Astrocyte (in vitro differentiated cells and primary cell): Measurements from ENCODE around the gene CD46.

ENCODE experiments used
- EZH2 ChIP-seq: IDR thresholded peaks from 2 replicates; pipeline ENCODE4 v1.6.1; 2012; ENCODE audit warnings: mild to moderate bottlenecking, low read length, inconsistent platforms; ENCODE audit not compliant: insufficient read depth
- TF ChIP-seq, protein P1 (sequence below): IDR thresholded peaks from 2 replicates; pipeline ENCODE4 v1.5.1; 2011; ENCODE audit warnings: low read depth, mild to moderate bottlenecking, inconsistent platforms, low read length, moderate library complexity; ENCODE audit not compliant: insufficient read depth

DNA sequence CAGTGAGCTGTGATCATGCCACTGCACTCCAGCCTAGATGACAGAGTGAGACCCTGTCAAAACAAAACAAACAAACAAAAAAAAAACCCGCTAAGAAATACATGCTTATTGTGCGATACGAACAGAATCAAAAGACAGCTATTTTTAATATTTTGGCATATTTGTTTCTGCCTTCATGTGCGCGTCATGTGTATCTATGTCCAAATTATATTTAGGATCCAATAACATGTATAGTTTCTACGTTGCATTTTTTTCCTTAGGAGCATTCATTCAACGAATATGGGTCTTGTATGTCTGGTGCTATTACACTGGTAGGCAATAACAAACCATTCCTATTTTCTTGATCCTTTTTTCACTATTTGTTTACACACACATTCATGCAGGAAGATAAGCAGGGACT lies 1.8 kb downstream of the CD46 start:
- TF ChIP-seq, protein P1, sequence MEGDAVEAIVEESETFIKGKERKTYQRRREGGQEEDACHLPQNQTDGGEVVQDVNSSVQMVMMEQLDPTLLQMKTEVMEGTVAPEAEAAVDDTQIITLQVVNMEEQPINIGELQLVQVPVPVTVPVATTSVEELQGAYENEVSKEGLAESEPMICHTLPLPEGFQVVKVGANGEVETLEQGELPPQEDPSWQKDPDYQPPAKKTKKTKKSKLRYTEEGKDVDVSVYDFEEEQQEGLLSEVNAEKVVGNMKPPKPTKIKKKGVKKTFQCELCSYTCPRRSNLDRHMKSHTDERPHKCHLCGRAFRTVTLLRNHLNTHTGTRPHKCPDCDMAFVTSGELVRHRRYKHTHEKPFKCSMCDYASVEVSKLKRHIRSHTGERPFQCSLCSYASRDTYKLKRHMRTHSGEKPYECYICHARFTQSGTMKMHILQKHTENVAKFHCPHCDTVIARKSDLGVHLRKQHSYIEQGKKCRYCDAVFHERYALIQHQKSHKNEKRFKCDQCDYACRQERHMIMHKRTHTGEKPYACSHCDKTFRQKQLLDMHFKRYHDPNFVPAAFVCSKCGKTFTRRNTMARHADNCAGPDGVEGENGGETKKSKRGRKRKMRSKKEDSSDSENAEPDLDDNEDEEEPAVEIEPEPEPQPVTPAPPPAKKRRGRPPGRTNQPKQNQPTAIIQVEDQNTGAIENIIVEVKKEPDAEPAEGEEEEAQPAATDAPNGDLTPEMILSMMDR: no peak
- no peak for TF ChIP-seq EZH2
